ENCODE results near the gene ENGASE.

The ENGASE gene

GRCh38 chr17:79086609-79087427 lies 12.2 kb downstream of the ENGASE start:
- Histone ChIP-seq H3K4me2 (ENCODE audit: low read length) (no peak overlapping the region), H3K79me2 (ENCODE audit: insufficient read depth, low read length) (no peaks in the 10 kb centered on the region), H2AFZ (ENCODE audit: low read length) (no peak overlapping the region), H3K36me3 (ENCODE audit: insufficient read depth, low read length) (no peaks in the 10 kb centered on the region), H3K4me3 (ENCODE audit: low read depth, low read length, poor library complexity, severe bottlenecking) (no peak overlapping the region), H3K9me3 (ENCODE audit: low read length) (no peaks in the 10 kb centered on the region), H3K9me2 (ENCODE audit: low read depth, low read length) (no peaks in the 10 kb centered on the region), H3K4me1 (ENCODE audit: insufficient read depth, low read length, severe bottlenecking) (no peaks in the 10 kb centered on the region), H3K9ac (ENCODE audit: low read length) (no peak overlapping the region), H3K27me3 (ENCODE audit: insufficient read depth, low read length) (no peaks in the 10 kb centered on the region), H4K20me1 (ENCODE audit: insufficient read depth, low read length) (no peaks in the 10 kb centered on the region), H3F3A (ENCODE audit: insufficient read depth, low read length) (no peaks in the 10 kb centered on the region), H3K27ac (ENCODE audit: low read depth, low read length, poor library complexity, severe bottlenecking) (no peak overlapping the region)
- TF ChIP-seq, protein P1, sequence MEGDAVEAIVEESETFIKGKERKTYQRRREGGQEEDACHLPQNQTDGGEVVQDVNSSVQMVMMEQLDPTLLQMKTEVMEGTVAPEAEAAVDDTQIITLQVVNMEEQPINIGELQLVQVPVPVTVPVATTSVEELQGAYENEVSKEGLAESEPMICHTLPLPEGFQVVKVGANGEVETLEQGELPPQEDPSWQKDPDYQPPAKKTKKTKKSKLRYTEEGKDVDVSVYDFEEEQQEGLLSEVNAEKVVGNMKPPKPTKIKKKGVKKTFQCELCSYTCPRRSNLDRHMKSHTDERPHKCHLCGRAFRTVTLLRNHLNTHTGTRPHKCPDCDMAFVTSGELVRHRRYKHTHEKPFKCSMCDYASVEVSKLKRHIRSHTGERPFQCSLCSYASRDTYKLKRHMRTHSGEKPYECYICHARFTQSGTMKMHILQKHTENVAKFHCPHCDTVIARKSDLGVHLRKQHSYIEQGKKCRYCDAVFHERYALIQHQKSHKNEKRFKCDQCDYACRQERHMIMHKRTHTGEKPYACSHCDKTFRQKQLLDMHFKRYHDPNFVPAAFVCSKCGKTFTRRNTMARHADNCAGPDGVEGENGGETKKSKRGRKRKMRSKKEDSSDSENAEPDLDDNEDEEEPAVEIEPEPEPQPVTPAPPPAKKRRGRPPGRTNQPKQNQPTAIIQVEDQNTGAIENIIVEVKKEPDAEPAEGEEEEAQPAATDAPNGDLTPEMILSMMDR (IDR thresholded peaks at IDR 0.05; ENCODE audit: low read length) = no peak
- no peak for TF ChIP-seq EZH2 (IDR thresholded peaks at IDR 0.05; ENCODE audit: borderline replicate concordance, low read length)

DNA sequence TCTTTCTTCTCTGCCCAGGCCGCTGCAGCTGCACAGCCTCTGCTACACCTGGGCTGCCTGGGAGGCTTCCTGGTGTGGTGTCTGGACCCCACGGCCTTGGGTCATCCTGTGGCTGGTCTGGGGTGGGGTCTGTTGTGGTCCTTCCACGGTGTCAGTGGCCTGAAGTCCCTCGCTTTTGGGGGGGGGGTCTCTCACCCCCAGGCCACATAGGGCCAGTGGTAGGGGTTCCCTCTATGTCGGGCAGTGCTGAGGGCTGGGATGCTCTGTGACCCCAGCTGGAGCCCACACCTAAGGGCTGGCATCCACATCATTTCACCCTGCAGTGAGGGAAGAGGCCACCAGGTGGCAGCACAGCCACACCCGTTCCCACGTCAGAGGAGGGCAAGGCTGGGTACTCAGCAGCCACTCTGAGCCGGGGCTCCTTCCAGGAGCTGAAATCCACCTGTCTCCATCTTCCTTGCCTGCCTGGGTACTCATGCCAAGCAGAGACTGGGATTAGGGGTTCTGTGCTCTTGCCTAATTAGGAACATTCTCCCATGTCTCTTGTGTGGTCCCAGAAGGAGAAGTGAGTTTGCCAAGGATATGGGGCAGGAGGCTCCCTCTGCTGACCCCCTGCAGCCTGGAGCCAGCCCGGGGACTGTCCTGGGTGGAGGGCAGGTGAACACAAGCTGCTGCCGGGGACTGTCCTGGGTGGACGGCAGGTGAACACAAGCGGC lies 13.0 kb downstream of the ENGASE start:
- no peaks in the 10 kb centered on the region for H3K9me3 ChIP-seq (ENCODE audit: low read length)
- H3K79me2 ChIP-seq (ENCODE audit: insufficient read depth, low read length) = no peaks in the 10 kb centered on the region
- H3K4me2 ChIP-seq (ENCODE audit: low read length) = no peak overlapping the region
- no peak overlapping the region for H3K9ac ChIP-seq (ENCODE audit: low read length)
- TF ChIP-seq, protein P1 (IDR thresholded peaks at IDR 0.05; ENCODE audit: low read length) = peak; percentile 84
- no peak for TF ChIP-seq EZH2 (IDR thresholded peaks at IDR 0.05; ENCODE audit: borderline replicate concordance, low read length)
- no peaks in the 10 kb centered on the region for H4K20me1 ChIP-seq (ENCODE audit: insufficient read depth, low read length)
- H3K27ac ChIP-seq (ENCODE audit: low read depth, low read length, poor library complexity, severe bottlenecking) = no peak overlapping the region
- no peak overlapping the region for H3K4me3 ChIP-seq (ENCODE audit: low read depth, low read length, poor library complexity, severe bottlenecking)
- H3K27me3 ChIP-seq (ENCODE audit: insufficient read depth, low read length) = no peaks in the 10 kb centered on the region
- no peak overlapping the region for H2AFZ ChIP-seq (ENCODE audit: low read length)
- H3K9me2 ChIP-seq (ENCODE audit: low read depth, low read length) = no peaks in the 10 kb centered on the region
- H3K4me1 ChIP-seq (ENCODE audit: insufficient read depth, low read length, severe bottlenecking) = no peaks in the 10 kb centered on the region
- H3K36me3 ChIP-seq (ENCODE audit: insufficient read depth, low read length) = no peaks in the 10 kb centered on the region
- no peaks in the 10 kb centered on the region for H3F3A ChIP-seq (ENCODE audit: insufficient read depth, low read length)

DNA sequence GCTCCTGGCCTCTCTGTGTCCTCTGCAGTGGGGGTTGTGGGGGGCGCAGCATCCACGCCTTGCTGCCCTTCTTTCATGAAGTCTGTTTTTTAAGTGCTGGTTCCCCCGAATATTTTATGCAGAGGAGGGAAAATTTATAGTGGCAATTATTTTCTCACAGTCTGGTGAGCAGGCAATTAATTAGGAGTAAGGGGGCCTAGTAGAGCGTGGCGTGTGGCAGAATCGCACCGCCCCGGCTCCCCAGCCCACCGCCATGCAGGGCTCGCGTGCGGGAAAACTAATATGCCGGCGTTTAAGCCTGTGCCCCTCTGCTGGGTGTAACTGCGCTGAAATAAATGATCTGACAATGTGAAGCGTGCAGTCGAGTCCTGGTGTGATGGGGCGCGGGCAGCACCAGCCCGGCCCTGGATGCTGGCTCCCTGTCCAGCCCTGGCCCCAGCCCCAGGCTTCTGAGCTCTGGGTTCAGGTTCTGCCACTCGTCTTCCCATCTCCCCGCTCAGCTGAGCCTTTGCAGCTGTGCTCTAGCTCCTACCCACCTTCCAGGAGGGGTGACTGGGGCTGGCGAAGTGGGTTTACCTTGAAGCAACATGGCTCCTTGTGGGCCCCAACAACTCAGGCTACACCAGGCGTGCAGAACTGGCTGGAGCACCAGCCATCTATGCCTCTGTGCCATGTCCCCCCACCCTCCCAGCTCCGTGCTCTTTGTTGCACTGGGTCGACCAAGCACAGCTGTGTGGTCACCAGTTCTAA lies 13.8 kb downstream of the ENGASE start:
- no peak overlapping the region for H2AFZ ChIP-seq (ENCODE audit: low read length)
- no peak overlapping the region for H3K27ac ChIP-seq (ENCODE audit: low read depth, low read length, poor library complexity, severe bottlenecking)
- H3K9me3 ChIP-seq (ENCODE audit: low read length) = no peaks in the 10 kb centered on the region
- H3K36me3 ChIP-seq (ENCODE audit: insufficient read depth, low read length) = no peaks in the 10 kb centered on the region
- H3K79me2 ChIP-seq (ENCODE audit: insufficient read depth, low read length) = no peaks in the 10 kb centered on the region
- no peaks in the 10 kb centered on the region for H4K20me1 ChIP-seq (ENCODE audit: insufficient read depth, low read length)
- H3F3A ChIP-seq (ENCODE audit: insufficient read depth, low read length) = no peaks in the 10 kb centered on the region
- H3K4me2 ChIP-seq (ENCODE audit: low read length) = no peak overlapping the region
- no peak overlapping the region for H3K4me3 ChIP-seq (ENCODE audit: low read depth, low read length, poor library complexity, severe bottlenecking)
- no peak overlapping the region for H3K9ac ChIP-seq (ENCODE audit: low read length)
- no peaks in the 10 kb centered on the region for H3K4me1 ChIP-seq (ENCODE audit: insufficient read depth, low read length, severe bottlenecking)
- H3K27me3 ChIP-seq (ENCODE audit: insufficient read depth, low read length) = no peaks in the 10 kb centered on the region
- no peak for TF ChIP-seq EZH2 (IDR thresholded peaks at IDR 0.05; ENCODE audit: borderline replicate concordance, low read length)
- TF ChIP-seq, protein P1 (IDR thresholded peaks at IDR 0.05; ENCODE audit: low read length) = no peak
- no peaks in the 10 kb centered on the region for H3K9me2 ChIP-seq (ENCODE audit: low read depth, low read length)

All from OCI-LY1 (cell line).